HG03575 (cell line): ENCODE measurements around the gene HLA-DOB.

Experiments used
- ATAC-seq: cut with Tn5 transposase; IDR thresholded peaks from one replicate; pipeline ENCODE4 v1.9.1; 2021; ENCODE audit not compliant: unreplicated experiment, insufficient number of reproducible peaks, low FRiP score; ENCODE audit errors: extremely low read depth

The HLA-DOB gene

DNA sequence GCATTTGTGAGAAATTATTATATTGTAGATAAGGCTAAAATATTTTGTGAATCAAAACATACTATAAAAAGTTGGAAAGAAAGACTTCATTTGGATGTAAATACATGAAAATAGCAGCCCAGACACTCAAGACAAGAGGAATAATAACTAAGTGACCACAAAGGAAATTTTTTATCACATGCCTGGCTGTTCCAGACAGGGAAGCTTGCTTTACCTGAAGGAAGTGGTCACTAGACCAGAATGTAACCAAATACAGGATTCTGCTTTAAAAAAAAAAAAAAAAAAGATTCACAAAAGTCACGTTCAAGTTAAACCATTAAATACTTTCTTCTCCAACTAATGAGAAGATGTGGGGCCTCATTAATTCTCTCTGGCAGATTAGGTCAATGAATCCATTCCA is 44.1 kb downstream of the HLA-DOB start:
- ATAC-seq = no peak

DNA sequence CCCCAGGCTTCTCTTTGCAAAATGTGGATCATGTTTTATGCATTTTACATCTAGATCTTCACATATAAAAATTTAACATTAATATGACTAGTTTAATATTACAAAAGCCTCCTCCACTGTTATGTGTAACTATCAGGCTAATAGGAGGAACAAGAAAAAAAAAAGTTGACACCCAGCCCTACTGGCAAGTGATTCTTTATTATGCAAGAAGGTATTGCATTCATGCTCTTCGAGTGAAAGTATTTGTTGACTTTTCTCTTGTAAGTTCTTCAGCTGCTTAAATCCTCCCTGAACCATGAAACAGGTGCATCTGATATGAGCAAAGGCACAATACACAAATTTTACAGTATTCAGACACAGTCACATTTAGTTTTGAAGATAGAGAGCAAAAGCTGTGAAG is 52.8 kb downstream of the HLA-DOB start:
- no peak for ATAC-seq

DNA sequence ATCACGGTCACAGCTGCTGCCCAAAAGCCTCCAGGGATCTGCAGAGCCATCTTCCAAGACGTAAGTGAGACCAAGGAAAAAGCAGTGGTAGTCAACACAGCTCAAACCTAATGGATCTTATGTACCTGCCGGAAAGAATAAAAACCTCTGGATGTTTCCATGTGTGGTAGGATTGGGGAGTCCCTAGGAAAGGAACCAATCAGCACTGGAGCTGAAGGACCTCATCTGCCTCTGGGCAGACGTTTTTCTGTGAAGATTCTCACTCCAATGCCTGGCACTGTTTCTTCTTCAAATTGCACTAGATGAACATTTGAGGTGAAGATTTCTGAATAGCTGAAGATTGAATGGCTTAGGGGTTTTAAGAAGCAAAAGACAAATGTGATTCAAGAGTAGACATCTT is 53.4 kb downstream of the HLA-DOB start, which contains the start of gene HLA-DQB2:
Gene HLA-DQB2, minus strand, starts transcription at position 112 of the 400 bp plus-strand sequence. Its CDS starts 62 bp downstream, at position 50.
- ATAC-seq = no peak
